Psoas muscle (tissue), 8 donors: ENCODE data around the gene COX15. TPM values are rescaled to one million over a fixed set of nuclear protein-coding genes. Genes with fewer than 3 reads are reported as not detected.

ENCODE experiments used
- ATAC-seq, 4 donors: fragments of 200-7000 bp; cut with Tn5 transposase; one replicate each; pipeline ENCODE4 v1.9.1; 2020; ENCODE audit warnings: moderate library complexity in 3 of 4, mild to moderate bottlenecking in 2 of 4
- DNase-seq, 2 donors: peaks; one replicate each; pipeline ENCODE4 v3.0.0-alpha.2; 2020
- H3K27ac ChIP-seq: fragments of 200-600 bp; one replicate; pipeline ENCODE4 v1.8.0; 2022
- H3K27me3 ChIP-seq, 3 donors: fragments of 200-600 bp in 1 of 3; one replicate each; pipeline versions ENCODE4 v1.6.1 to v1.8.0; 2013 to 2022; ENCODE audit warnings: low read length in 2 of 3, mild to moderate bottlenecking in 2 of 3, moderate library complexity in 1 of 3; ENCODE audit not compliant: insufficient read depth in 3 of 3
- H3K36me3 ChIP-seq, 2 donors: fragments of 200-600 bp in 1 of 2; one replicate each; pipeline versions ENCODE4 v1.6.1 to v1.8.0; 2013 to 2022; ENCODE audit warnings: low read depth in 1 of 2, mild to moderate bottlenecking in 1 of 2, moderate library complexity in 1 of 2; ENCODE audit not compliant: insufficient read depth in 1 of 2
- H3K4me1 ChIP-seq: fragments of 200-600 bp; one replicate; pipeline ENCODE4 v1.8.0; 2022
- H3K4me3 ChIP-seq: fragments of 200-600 bp; one replicate; pipeline ENCODE4 v1.8.0; 2022; ENCODE audit warnings: mild to moderate bottlenecking
- H3K9me3 ChIP-seq: fragments of 200-600 bp; one replicate; pipeline ENCODE4 v1.8.0; 2022
- WGBS, 3 donors: extraction: QIAGEN DNeasy Blood & Tissue Kit; methylation state at CpG; one replicate each; pipeline versions ENCODE4 v1.1.6 to v1.1.7; 2013; 5-methylcytosine and 5-hydroxymethylcytosine counted together
- intact Hi-C, 2 donors: fragments of 100-400 bp; cut with DNase I; formaldehyde crosslinking; loops; one replicate each; pipeline versions ENCODE4 v1.11.0 to v1.14.2; 2022
- long read RNA-seq, 2 donors: library from polyadenylated mRNA; unstranded; transcript quantifications; one replicate each; pipeline ENCODE4 v2.0.0, GENCODE V29; 2021
- polyA plus RNA-seq, 3 donors: library from polyadenylated mRNA; stranded (reverse); fragments of 200-250 nt; gene quantifications; one replicate each; pipeline ENCODE4 v1.2.3, GENCODE V29; 2013
- total RNA-seq, 4 donors: library from RNA; stranded (reverse); fragmentation: NEBNext Ultra II Directional in 2 of 4; extraction: Animal tissue kit (Norgen Biotek cat#: 25700) in 2 of 4; gene quantifications; one replicate each; pipeline versions ENCODE4 v1.2.1 to v1.2.4, GENCODE V29; 2021 to 2023
- TF ChIP-seq, protein P1 (sequence below): fragments of 200-600 bp; IDR thresholded peaks from one replicate; pipeline ENCODE4 v1.8.0; 2022; ENCODE audit warnings: antibody characterized with exemption
- donor health status: healthy with polysubstance abuse.
- donor health status: DM: no; HTN: no; CAD: no; lungs with moderate emphysema.
- donor health status: Bipolar disorder and iron deficiency.
- donor health status: healthy.
- donor health status: DM: yes; HTN: yes; CAD: no.
- donor health status: DM: no; HTN: no; CAD: no.
- donor health status: DM: no; HTN: no; CAD: no.
- donor health status: DM: yes; HTN: yes; CAD: no.

Gene COX15
- 10 to 100 TPM; 25.9 to 59.4 (median 39.4) TPM for total RNA-seq
- 10 to 100 TPM; 12.7 to 43.9 (median 12.8) TPM for polyA plus RNA-seq
- long read RNA-seq, donor 1, transcript COX15-201 (9 exons, 2,356 nt), result major isoform, 29 of 32 reads
- long read RNA-seq, donor 1, partial matches to known transcripts, result 1 of 32 reads
- long read RNA-seq, donor 1, other reads (novel, unspliced or antisense), result 2 of 32 reads
- long read RNA-seq, donor 2, transcript COX15-201 (9 exons, 2,356 nt), result major isoform, 37 of 44 reads
- long read RNA-seq, donor 2, partial matches to known transcripts, result 0 of 44 reads
- long read RNA-seq, donor 2, other reads (novel, unspliced or antisense), result 5 of 44 reads

DNA sequence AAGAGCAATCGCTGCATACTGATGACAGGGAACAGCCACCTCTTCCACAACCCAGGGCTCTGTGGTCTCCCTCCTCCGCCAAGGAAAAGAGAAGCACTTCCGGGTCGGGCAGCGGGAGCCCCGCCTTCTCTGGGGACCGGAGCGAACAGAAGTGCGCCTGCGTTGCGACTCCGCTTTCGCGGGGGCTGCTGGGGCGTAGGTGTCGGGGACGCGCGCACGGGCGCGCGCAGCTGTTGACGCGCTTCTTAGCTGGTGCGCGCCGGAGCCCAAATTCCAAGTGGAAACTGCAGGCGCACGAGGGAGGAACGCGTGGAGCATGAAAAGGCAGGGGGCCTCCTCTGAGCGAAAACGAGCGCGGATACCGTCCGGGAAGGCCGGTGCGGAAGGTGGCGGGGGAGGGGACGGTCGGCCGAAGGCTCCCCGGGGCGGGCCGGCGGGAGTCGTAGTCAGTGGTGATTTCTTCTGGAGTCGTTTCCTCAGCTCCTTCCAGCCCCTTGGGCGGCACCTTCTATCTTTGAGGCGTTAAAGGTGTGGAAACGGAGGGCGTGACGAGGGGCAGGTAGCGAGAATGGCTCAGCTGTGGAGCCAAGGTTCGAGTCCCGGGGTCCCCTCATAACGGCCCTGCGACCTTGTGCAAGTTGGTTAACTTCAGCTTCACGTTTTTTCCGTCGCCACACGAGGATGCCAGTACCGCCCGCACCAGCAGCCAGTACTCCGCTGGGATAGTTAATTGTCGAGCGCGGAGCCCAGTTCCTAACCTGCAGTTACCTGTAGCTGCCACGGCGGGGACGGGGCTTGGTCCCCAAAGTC is at the start of gene COX15, which contains the start of gene CUTC:
Gene COX15 (minus strand): TSS at position 95 of the 810 bp plus-strand sequence. CDS start 78 bp downstream, at position 17.
Gene CUTC (plus strand): TSS at position 202 of the 810 bp plus-strand sequence. CDS start 115 bp downstream, at position 317.
- Histone ChIP-seq H3K9me3 (no peaks in the 10 kb centered on the region), H3K36me3 (peaks cover 0 to 40% of the 10 kb centered on the region in 2 donors), H3K4me3 (peak within 1 kb of the TSS; percentile 95), H3K4me1 (peaks cover 51% of the 10 kb centered on the region), H3K27me3 (no peaks in the 10 kb centered on the region), H3K27ac (peak within 1 kb of the TSS; percentile 98)
- intact Hi-C loops, result loop anchor here in 1 of 2 donors (1.0 to 2.0 kb wide), 2 partner anchors 39 to 111 kb away; no protein-coding TSS in a partner anchor
- DNase-seq (peak; percentile 96 to 99), ATAC-seq (peak; percentile 92 to 93 (median 93))
- TF ChIP-seq, protein P1, sequence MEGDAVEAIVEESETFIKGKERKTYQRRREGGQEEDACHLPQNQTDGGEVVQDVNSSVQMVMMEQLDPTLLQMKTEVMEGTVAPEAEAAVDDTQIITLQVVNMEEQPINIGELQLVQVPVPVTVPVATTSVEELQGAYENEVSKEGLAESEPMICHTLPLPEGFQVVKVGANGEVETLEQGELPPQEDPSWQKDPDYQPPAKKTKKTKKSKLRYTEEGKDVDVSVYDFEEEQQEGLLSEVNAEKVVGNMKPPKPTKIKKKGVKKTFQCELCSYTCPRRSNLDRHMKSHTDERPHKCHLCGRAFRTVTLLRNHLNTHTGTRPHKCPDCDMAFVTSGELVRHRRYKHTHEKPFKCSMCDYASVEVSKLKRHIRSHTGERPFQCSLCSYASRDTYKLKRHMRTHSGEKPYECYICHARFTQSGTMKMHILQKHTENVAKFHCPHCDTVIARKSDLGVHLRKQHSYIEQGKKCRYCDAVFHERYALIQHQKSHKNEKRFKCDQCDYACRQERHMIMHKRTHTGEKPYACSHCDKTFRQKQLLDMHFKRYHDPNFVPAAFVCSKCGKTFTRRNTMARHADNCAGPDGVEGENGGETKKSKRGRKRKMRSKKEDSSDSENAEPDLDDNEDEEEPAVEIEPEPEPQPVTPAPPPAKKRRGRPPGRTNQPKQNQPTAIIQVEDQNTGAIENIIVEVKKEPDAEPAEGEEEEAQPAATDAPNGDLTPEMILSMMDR, result peak; percentile 46
- 0% methylated on average over 63 to 73 of the region's 73 CpGs for WGBS, 3 donors

GRCh38 chr10:99779335-99779734 is 47.4 kb upstream of the COX15 start:
- peak overlapping the region; percentile 29 for H3K4me3 ChIP-seq
- no peaks in the 10 kb centered on the region for H3K9me3 ChIP-seq
- WGBS, 3 donors, result 31 to 43% (median 35%) methylated on average over 4 of the region's 4 CpGs
- DNase-seq, result no peak
- TF ChIP-seq, protein P1, result no peak
- peaks cover 17% of the 10 kb centered on the region for H3K4me1 ChIP-seq
- ATAC-seq, result peak in 3 of 4 donors; percentile 65 to 75 (median 66)
- intact Hi-C loops, result no loop called here
- no peaks in the 10 kb centered on the region for H3K36me3 ChIP-seq
- no peaks in the 10 kb centered on the region for H3K27me3 ChIP-seq
- peak overlapping the region; percentile 75 for H3K27ac ChIP-seq

- DNase-seq, result no peak
- intact Hi-C loops, result no loop called here
- ATAC-seq, result peak in 1 of 4 donors; percentile 58
- no peaks in the 10 kb centered on the region for H3K27me3 ChIP-seq
- no peaks in the 10 kb centered on the region for H3K36me3 ChIP-seq
- TF ChIP-seq, protein P1, result no peak
- H3K9me3 ChIP-seq, result no peaks in the 10 kb centered on the region
- H3K4me3 ChIP-seq, result no peak overlapping the region
- WGBS, 3 donors, result 75 to 96% (median 94%) methylated on average over 1 of the region's 1 CpG
- no peak overlapping the region for H3K27ac ChIP-seq
- peaks cover 12% of the 10 kb centered on the region for H3K4me1 ChIP-seq
Measured at GRCh38 chr10:99777918-99778714, 46.2 kb upstream of the COX15 start.

- H3K27me3 ChIP-seq, result no peaks in the 10 kb centered on the region
- ATAC-seq (peak in 2 of 4 donors; percentile 51 to 59), DNase-seq (no peak)
- intact Hi-C loops, result no loop called here
- no peaks in the 10 kb centered on the region for H3K36me3 ChIP-seq
- no peak overlapping the region for H3K27ac ChIP-seq
- peaks cover 12% of the 10 kb centered on the region for H3K4me1 ChIP-seq
- TF ChIP-seq, protein P1, result no peak
- no peak overlapping the region for H3K4me3 ChIP-seq
- H3K9me3 ChIP-seq, result no peaks in the 10 kb centered on the region
Measured at GRCh38 chr10:99775850-99776249, 43.9 kb upstream of the COX15 start.
